CD4-positive, alpha-beta memory T cell (primary cell): ENCODE measurements around the gene TRIM41. TPM values are rescaled to one million over a fixed set of nuclear protein-coding genes. Genes with fewer than 3 reads are reported as not detected.

Experiments
- CTCF ChIA-PET: fragments of 350-600 bp; sonication (Branson Sonifier 250); formaldehyde crosslinking; loops from one replicate; lab custom pipeline; 2021; ENCODE audit warnings: inconsistent platforms; ENCODE audit not compliant: partially characterized antibody; lab: Charles Lee
- POLR2A ChIA-PET: fragments of 350-600 bp; sonication (Branson Sonifier 250); formaldehyde crosslinking; loops from one replicate; lab custom pipeline; 2021; ENCODE audit not compliant: partially characterized antibody; lab: Charles Lee
- DNase-seq, 5 donors: peaks; one replicate each; pipeline versions ENCODE4 v3.0.0 to v3.0.0-alpha.2; 2020 to 2022; ENCODE audit warnings: mixed read lengths in 1 of 5
- H3K27ac ChIP-seq: one replicate; pipeline ENCODE4 v1.7.0; 2013; ENCODE audit warnings: low read depth, low read length
- H3K27me3 ChIP-seq: 2 replicates; pipeline ENCODE4 v1.7.0; 2013; ENCODE audit warnings: mild to moderate bottlenecking, low read length, moderate library complexity; ENCODE audit not compliant: insufficient read depth
- H3K36me3 ChIP-seq: 2 replicates; pipeline ENCODE4 v1.7.0; 2013; ENCODE audit warnings: mild to moderate bottlenecking, low read length, moderate library complexity; ENCODE audit not compliant: insufficient read depth
- H3K4me1 ChIP-seq: 2 replicates; pipeline ENCODE4 v1.7.0; 2013; ENCODE audit warnings: mild to moderate bottlenecking, low read length, moderate library complexity; ENCODE audit not compliant: insufficient read depth
- H3K4me3 ChIP-seq, 2 donors: one replicate each; pipeline ENCODE4 v1.7.0; 2013; ENCODE audit warnings: low read length in 2 of 2, mild to moderate bottlenecking in 1 of 2
- H3K9me3 ChIP-seq, 2 donors: one replicate each; pipeline ENCODE4 v1.7.0; 2013; ENCODE audit warnings: low read length in 2 of 2, control low read depth in 1 of 2; ENCODE audit not compliant: control insufficient read depth in 1 of 2
- H3K27ac Mint-ChIP-seq, 7 donors: one replicate each; pipeline ENCODE4 v1.8.0; 2020 to 2021; ENCODE audit warnings: mixed read lengths in 7 of 7, mild to moderate bottlenecking in 6 of 7, inconsistent platforms in 3 of 7, moderate library complexity in 3 of 7
- H3K27me3 Mint-ChIP-seq, 2 donors: one replicate each; pipeline ENCODE4 v1.8.0; 2020 to 2021; ENCODE audit warnings: mixed read lengths in 2 of 2
- H3K36me3 Mint-ChIP-seq, 2 donors: one replicate each; pipeline ENCODE4 v1.8.0; 2020 to 2021; ENCODE audit warnings: mixed read lengths in 2 of 2, inconsistent platforms in 1 of 2, mild to moderate bottlenecking in 1 of 2
- H3K4me1 Mint-ChIP-seq, 4 donors: one replicate each; pipeline ENCODE4 v1.8.0; 2020 to 2021; ENCODE audit warnings: mixed read lengths in 4 of 4, mild to moderate bottlenecking in 1 of 4
- H3K4me3 Mint-ChIP-seq, 8 donors: one replicate each; pipeline ENCODE4 v1.8.0; 2020 to 2021; ENCODE audit warnings: mixed read lengths in 8 of 8, mild to moderate bottlenecking in 7 of 8, moderate library complexity in 6 of 8, inconsistent platforms in 3 of 8
- H3K9me3 Mint-ChIP-seq, 8 donors: one replicate each; pipeline ENCODE4 v1.8.0; 2020 to 2021; ENCODE audit warnings: mixed read lengths in 8 of 8, mild to moderate bottlenecking in 5 of 8, inconsistent platforms in 3 of 8, moderate library complexity in 1 of 8
- intact Hi-C: fragments of 100-400 bp; cut with micrococcal nuclease; formaldehyde crosslinking; loops from one replicate; pipeline ENCODE4 v1.15.1; 2023
- polyA plus RNA-seq, 2 donors: library from polyadenylated mRNA; unstranded; fragments of 300-500 nt; fragmentation: Illumina TruSeq; gene quantifications; one replicate each; pipeline ENCODE4 v1.2.3, GENCODE V29; 2021
- total RNA-seq, 2 experiments: library from RNA; stranded (reverse); gene quantifications; one replicate each; pipeline ENCODE4 v1.2.3, GENCODE V29; 2021

TRIM41 gene
- total and polyA plus RNA-seq, 4 experiments from 2014 or later = 1.7 to 40.7 (median 20.9) TPM

- Mint-ChIP-seq H3K27ac (peak overlapping the region; percentile 7 to 100 (median 74)), H3K4me3 (no peak overlapping the region), H3K27me3 (no peaks in the 10 kb centered on the region), H3K9me3 (no peaks in the 10 kb centered on the region), H3K4me1 (peaks cover 19 to 52% (median 33%) of the 10 kb centered on the region in 4 donors), H3K36me3 (peaks cover 72 to 93% of the 10 kb centered on the region in 2 donors)
- peaks cover 72% of the 10 kb centered on the region for H3K36me3 ChIP-seq
- no peak for DNase-seq
- CTCF ChIA-PET = no interaction called here
- H3K9me3 ChIP-seq = no peaks in the 10 kb centered on the region
- peak overlapping the region; percentile 13 for H3K27ac ChIP-seq
- intact Hi-C loops = no loop called here
- H3K27me3 ChIP-seq = no peaks in the 10 kb centered on the region
- POLR2A ChIA-PET = interaction anchor here (0.8 to 22.7 kb wide), 5 partner anchors 11 to 46 kb away, joined by 3 to 397 read pairs (median 4); partner anchors contain the start of genes TRIM41, TRIM52 and TRIM7
- peaks cover 23% of the 10 kb centered on the region for H3K4me1 ChIP-seq
- H3K4me3 ChIP-seq = no peak overlapping the region
These were observed 14.8 kb downstream of the TRIM41 start for GRCh38 chr5:181237729-181238385.

GRCh38 chr5:181239062-181239663 lies 16.1 kb downstream of the TRIM41 start:
- H3K4me1 ChIP-seq = peaks cover 23% of the 10 kb centered on the region
- peak overlapping the region; percentile 23 for H3K27ac ChIP-seq
- ChIA-PET CTCF (no interaction called here), POLR2A (interaction anchor here (0.8 to 22.7 kb wide), 7 partner anchors 10 to 54 kb away, joined by 3 to 397 read pairs (median 4); partner anchors contain the start of genes TRIM41, TRIM52 and TRIM7)
- H3K4me1 Mint-ChIP-seq = peaks cover 20 to 61% (median 39%) of the 10 kb centered on the region in 4 donors
- H3K27me3 Mint-ChIP-seq = no peaks in the 10 kb centered on the region
- peak overlapping the region; percentile 10 to 100 (median 68) for H3K27ac Mint-ChIP-seq
- H3K4me3 Mint-ChIP-seq = peak overlapping the region in 3 of 8 donors; percentile 14 to 67 (median 17)
- DNase-seq = no peak
- peaks cover 0 to 2% (median 0%) of the 10 kb centered on the region in 8 donors for H3K9me3 Mint-ChIP-seq
- peaks cover 63% of the 10 kb centered on the region for H3K36me3 ChIP-seq
- H3K36me3 Mint-ChIP-seq = peaks cover 67 to 95% of the 10 kb centered on the region in 2 donors
- H3K27me3 ChIP-seq = no peaks in the 10 kb centered on the region
- H3K4me3 ChIP-seq = no peak overlapping the region
- intact Hi-C loops = no loop called here
- H3K9me3 ChIP-seq = no peaks in the 10 kb centered on the region

- Histone ChIP-seq H3K27me3 (no peaks in the 10 kb centered on the region), H3K9me3 (no peaks in the 10 kb centered on the region), H3K27ac (peak overlapping the region; percentile 96), H3K36me3 (peaks cover 46% of the 10 kb centered on the region), H3K4me1 (peaks cover 41% of the 10 kb centered on the region), H3K4me3 (peak overlapping the region in 1 of 2 donors; percentile 98)
- peaks cover 35 to 75% (median 55%) of the 10 kb centered on the region in 4 donors for H3K4me1 Mint-ChIP-seq
- intact Hi-C loops = no loop called here
- no peaks in the 10 kb centered on the region for H3K27me3 Mint-ChIP-seq
- H3K27ac Mint-ChIP-seq = peak overlapping the region; percentile 96 to 100 (median 99)
- peak in 2 of 5 donors; percentile 23 to 71 for DNase-seq
- ChIA-PET POLR2A (interaction anchor here (0.8 to 22.7 kb wide), 5 partner anchors 10 to 51 kb away, joined by 4 to 397 read pairs (median 143); partner anchors contain the start of genes TRIM41 and TRIM52), CTCF (interaction anchor here (0.7 to 1.3 kb wide), 2 partner anchors 10 to 57 kb away, joined by 3 to 5 read pairs; no protein-coding TSS in a partner anchor)
- peaks cover 51 to 80% of the 10 kb centered on the region in 2 donors for H3K36me3 Mint-ChIP-seq
- peaks cover 0 to 2% (median 0%) of the 10 kb centered on the region in 8 donors for H3K9me3 Mint-ChIP-seq
- H3K4me3 Mint-ChIP-seq = peak overlapping the region; percentile 93 to 100 (median 98)
These were observed 18.4 kb downstream of the TRIM41 start for GRCh38 chr5:181241393-181241975.

- Histone ChIP-seq H3K36me3 (peaks cover 40% of the 10 kb centered on the region), H3K27me3 (no peaks in the 10 kb centered on the region), H3K27ac (peak overlapping the region; percentile 96), H3K4me1 (peaks cover 44% of the 10 kb centered on the region), H3K4me3 (peak overlapping the region; percentile 97 to 98), H3K9me3 (no peaks in the 10 kb centered on the region)
- peak overlapping the region; percentile 93 to 100 (median 98) for H3K4me3 Mint-ChIP-seq
- CTCF ChIA-PET = interaction anchor here (1.3 kb wide), 1 partner anchor 58 kb away, joined by 5 read pairs; no protein-coding TSS in a partner anchor
- peak overlapping the region; percentile 96 to 100 (median 99) for H3K27ac Mint-ChIP-seq
- H3K4me1 Mint-ChIP-seq = peaks cover 35 to 77% (median 56%) of the 10 kb centered on the region in 4 donors
- POLR2A ChIA-PET = interaction anchor here (1.4 to 22.7 kb wide), 5 partner anchors 10 to 52 kb away, joined by 5 to 397 read pairs (median 143); partner anchors contain the start of genes TRIM41 and TRIM52
- no peak for DNase-seq
- peaks cover 46 to 75% of the 10 kb centered on the region in 2 donors for H3K36me3 Mint-ChIP-seq
- peaks cover 0 to 2% (median 0%) of the 10 kb centered on the region in 8 donors for H3K9me3 Mint-ChIP-seq
- intact Hi-C loops = no loop called here
- no peaks in the 10 kb centered on the region for H3K27me3 Mint-ChIP-seq
These were observed 19.0 kb downstream of the TRIM41 start for GRCh38 chr5:181242031-181242451.

- H3K27me3 Mint-ChIP-seq = no peaks in the 10 kb centered on the region
- H3K4me3 Mint-ChIP-seq = peak overlapping the region; percentile 93 to 100 (median 98)
- Histone ChIP-seq H3K9me3 (no peaks in the 10 kb centered on the region), H3K4me1 (peaks cover 54% of the 10 kb centered on the region), H3K4me3 (peak overlapping the region; percentile 97 to 98), H3K36me3 (peaks cover 30% of the 10 kb centered on the region), H3K27ac (peak overlapping the region; percentile 96), H3K27me3 (no peaks in the 10 kb centered on the region)
- DNase-seq = peak in 1 of 5 donors; percentile 27
- peaks cover 0 to 2% (median 0%) of the 10 kb centered on the region in 8 donors for H3K9me3 Mint-ChIP-seq
- ChIA-PET CTCF (interaction anchor here (1.0 to 5.3 kb wide), 4 partner anchors 14 to 58 kb away, joined by 3 to 22 read pairs (median 4); partner anchors contain the start of gene TRIM52), POLR2A (interaction anchor here (0.6 to 22.7 kb wide), 10 partner anchors 8 to 59 kb away, joined by 3 to 397 read pairs (median 16); partner anchors contain the start of genes TRIM41 and TRIM52)
- intact Hi-C loops = loop anchor here (1.0 kb wide), 1 partner anchor 20 kb away; the partner anchor contains the start of gene TRIM41
- peaks cover 36 to 66% of the 10 kb centered on the region in 2 donors for H3K36me3 Mint-ChIP-seq
- peak overlapping the region; percentile 96 to 100 (median 99) for H3K27ac Mint-ChIP-seq
- H3K4me1 Mint-ChIP-seq = peaks cover 41 to 82% (median 62%) of the 10 kb centered on the region in 4 donors
These were observed 20.0 kb downstream of the TRIM41 start for GRCh38 chr5:181243018-181243563.
